Colonic mucosa (tissue), 4 donors: ENCODE data around the gene GFRA1. TPM values are rescaled to one million over a fixed set of nuclear protein-coding genes. Genes with fewer than 3 reads are reported as not detected.
"Not testable (repeated sequence)": the region's sequence is repeated elsewhere in the genome, so short reads cannot be mapped to it uniquely, and the experiment has no call there.

Source experiments
- DNase-seq: peaks from one replicate; pipeline ENCODE4 v3.0.0-alpha.2; 2020
- H3K27ac ChIP-seq: fragments of 200-600 bp; one replicate; pipeline ENCODE4 v1.8.0; 2021
- H3K27me3 ChIP-seq: fragments of 200-600 bp; one replicate; pipeline ENCODE4 v1.8.0; 2021
- H3K36me3 ChIP-seq: fragments of 200-600 bp; one replicate; pipeline ENCODE4 v1.8.0; 2021
- H3K4me1 ChIP-seq: fragments of 200-600 bp; one replicate; pipeline ENCODE4 v1.8.0; 2021; ENCODE audit warnings: mild to moderate bottlenecking
- H3K4me3 ChIP-seq: fragments of 200-600 bp; one replicate; pipeline ENCODE4 v1.8.0; 2021
- H3K9ac ChIP-seq, 2 donors: one replicate each; pipeline ENCODE4 v1.7.0; 2013; ENCODE audit warnings: control low read depth in 2 of 2, low read depth in 2 of 2, low read length in 2 of 2
- H3K9me3 ChIP-seq: fragments of 200-600 bp; one replicate; pipeline ENCODE4 v1.8.0; 2021
- CTCF ChIP-seq: fragments of 200-600 bp; IDR thresholded peaks from one replicate; pipeline ENCODE4 v1.8.0; 2022; ENCODE audit warnings: antibody characterized with exemption, mild to moderate bottlenecking
- intact Hi-C: fragments of 100-400 bp; cut with DNase I; formaldehyde crosslinking; loops from one replicate; pipeline ENCODE4 v1.14.1; 2022
- total RNA-seq, 2 donors: library from RNA; stranded (reverse); fragmentation: NEBNext Ultra II Directional in 1 of 2; extraction: Animal tissue kit (Norgen Biotek cat#: 25700) in 1 of 2; gene quantifications; one replicate each; pipeline ENCODE4 v1.2.1, GENCODE V29; 2021
- donor health status: healthy.
- donor health status: DM: no; HTN: no; CAD: no.
- donor health status: DM: no; HTN: no; CAD: no.

GFRA1 gene
- total RNA-seq, 2 donors from 2014 or later, result 1.0 to 4.9 TPM

- no peak for TF ChIP-seq CTCF
- Histone ChIP-seq H3K4me3 (no peak overlapping the region), H3K36me3 (no peaks in the 10 kb centered on the region), H3K27ac (no peak overlapping the region), H3K9ac (no peak overlapping the region), H3K4me1 (no peaks in the 10 kb centered on the region), H3K27me3 (no peaks in the 10 kb centered on the region), H3K9me3 (no peaks in the 10 kb centered on the region)
- DNase-seq, result no peak
- intact Hi-C loops, result no loop called here
Measured at GRCh38 chr10:116168329-116168728, 104.7 kb downstream of the GFRA1 start.

- H3K36me3 ChIP-seq, H3K27me3 ChIP-seq, H3K27ac ChIP-seq, intact Hi-C loops, H3K9me3 ChIP-seq, H3K4me3 ChIP-seq, DNase-seq, H3K9ac ChIP-seq, H3K4me1 ChIP-seq: not testable (repeated sequence)
Measured at GRCh38 chr10:116165941-116166340, 107.1 kb downstream of the GFRA1 start.

DNA sequence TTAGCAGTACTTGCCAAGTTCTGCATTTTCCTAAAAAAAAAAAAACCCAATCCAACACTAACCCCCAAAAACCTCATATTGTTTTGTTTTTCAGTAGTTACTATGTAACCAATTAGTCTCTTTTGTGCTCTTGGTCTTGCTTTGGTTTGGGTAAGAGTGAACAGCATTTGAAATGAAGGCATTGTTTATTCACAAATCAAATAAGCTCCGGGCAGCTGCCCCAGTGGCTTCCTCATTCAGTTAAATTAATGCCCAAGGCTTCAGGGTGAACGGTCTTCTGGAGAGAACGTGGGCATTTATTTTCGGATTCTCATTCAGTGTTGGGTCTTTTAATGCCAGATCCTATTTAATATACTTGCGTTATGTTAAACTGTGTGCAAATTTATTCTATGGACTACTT, 108.7 kb downstream of the GFRA1 start:
- Histone ChIP-seq H3K4me3 (no peak overlapping the region), H3K36me3 (no peaks in the 10 kb centered on the region), H3K9ac (no peak overlapping the region), H3K4me1 (no peaks in the 10 kb centered on the region), H3K27me3 (no peaks in the 10 kb centered on the region), H3K9me3 (no peaks in the 10 kb centered on the region), H3K27ac (no peak overlapping the region)
- intact Hi-C loops, result no loop called here
- no peak for DNase-seq
- TF ChIP-seq CTCF, result no peak

DNA sequence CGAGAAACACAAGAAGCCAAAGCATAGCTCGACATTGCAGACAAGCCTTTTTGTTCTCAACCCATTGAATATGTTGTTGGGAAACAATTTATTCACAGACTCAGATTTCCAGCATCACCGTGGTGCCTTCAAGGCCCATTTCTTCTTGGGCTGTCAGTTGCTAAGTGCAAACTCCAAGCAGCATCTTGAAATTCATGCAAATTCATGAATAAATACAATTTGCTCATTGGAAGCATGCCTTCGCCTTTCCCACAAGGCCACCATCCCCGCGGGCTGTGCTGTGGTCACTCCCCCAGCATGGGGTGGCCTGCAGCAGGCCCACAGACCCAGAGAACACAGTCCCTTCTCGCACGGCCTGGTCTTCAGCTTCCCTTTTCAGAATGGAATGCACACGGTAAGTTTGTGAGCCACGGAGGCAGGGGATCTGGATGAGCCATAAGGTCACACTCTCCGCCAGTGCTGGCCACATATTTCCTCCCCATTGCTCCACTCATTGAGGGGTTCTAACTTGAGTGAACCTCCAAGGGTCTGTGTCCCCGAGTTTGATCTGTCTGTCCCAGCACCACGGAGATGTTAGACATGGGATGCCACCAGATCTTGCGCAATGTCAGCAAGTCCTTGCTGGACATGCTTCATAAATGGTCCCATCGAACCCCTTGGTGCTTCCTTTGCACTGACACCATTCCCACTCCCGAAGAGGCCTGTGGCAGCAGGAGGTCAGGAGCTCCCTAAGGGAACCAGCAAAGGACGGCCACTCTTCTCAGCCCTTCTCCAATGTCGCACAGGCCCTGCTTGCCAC, 109.5 kb downstream of the GFRA1 start:
- TF ChIP-seq CTCF, result no peak
- H3K4me3 ChIP-seq, result no peak overlapping the region
- H3K4me1 ChIP-seq, result no peaks in the 10 kb centered on the region
- no peak for DNase-seq
- intact Hi-C loops, result no loop called here
- H3K9ac ChIP-seq, result no peak overlapping the region
- H3K9me3 ChIP-seq, result no peaks in the 10 kb centered on the region
- H3K27ac ChIP-seq, result no peak overlapping the region
- H3K27me3 ChIP-seq, result no peaks in the 10 kb centered on the region
- H3K36me3 ChIP-seq, result no peaks in the 10 kb centered on the region

- Histone ChIP-seq H3K4me1 (no peaks in the 10 kb centered on the region), H3K27me3 (no peaks in the 10 kb centered on the region), H3K9me3 (no peaks in the 10 kb centered on the region), H3K9ac (no peak overlapping the region), H3K4me3 (no peak overlapping the region), H3K27ac (no peak overlapping the region), H3K36me3 (no peaks in the 10 kb centered on the region)
- no peak for DNase-seq
- intact Hi-C loops, result no loop called here
- TF ChIP-seq CTCF, result no peak
Measured at GRCh38 chr10:116162851-116163250, 110.2 kb downstream of the GFRA1 start.

GRCh38 chr10:116160271-116160670, 112.7 kb downstream of the GFRA1 start:
- Histone ChIP-seq H3K27ac (no peak overlapping the region), H3K4me3 (no peak overlapping the region), H3K36me3 (no peaks in the 10 kb centered on the region), H3K9me3 (no peaks in the 10 kb centered on the region), H3K4me1 (no peaks in the 10 kb centered on the region), H3K27me3 (no peaks in the 10 kb centered on the region), H3K9ac (no peak overlapping the region)
- no peak for TF ChIP-seq CTCF
- intact Hi-C loops, result no loop called here
- no peak for DNase-seq
